Naive thymus-derived CD4-positive, alpha-beta T cell (primary cell): ENCODE results near the gene CGAS. TPM values are rescaled to one million over a fixed set of nuclear protein-coding genes. Genes with fewer than 3 reads are reported as not detected.

ENCODE experiments used
- ATAC-seq: fragments of 150-1000 bp; cut with Tn5 transposase; 2 replicates; pipeline ENCODE4 v1.10.0; 2021; ENCODE audit warnings: mild to moderate bottlenecking, moderate library complexity
- CTCF ChIA-PET: fragments of 350-600 bp; sonication (Branson Sonifier 250); formaldehyde crosslinking; loops from one replicate; lab custom pipeline; 2021; ENCODE audit warnings: antibody characterized with exemption; lab: Charles Lee
- POLR2A ChIA-PET: fragments of 350-600 bp; sonication (Branson Sonifier 250); formaldehyde crosslinking; loops from one replicate; lab custom pipeline; 2021; ENCODE audit warnings: antibody characterized with exemption, inconsistent platforms; lab: Charles Lee
- DNase-seq, 9 donors: peaks; one replicate each; pipeline versions ENCODE4 v3.0.0 to v3.0.0-alpha.2; 2020 to 2022; ENCODE audit warnings: mixed read lengths in 1 of 9
- H3K27ac ChIP-seq: one replicate; pipeline ENCODE4 v1.7.0; 2013; ENCODE audit warnings: mild to moderate bottlenecking, low read depth, low read length, moderate library complexity
- H3K27me3 ChIP-seq, 2 donors: one replicate each; pipeline ENCODE4 v1.7.0; 2013; ENCODE audit warnings: low read length in 2 of 2, mild to moderate bottlenecking in 2 of 2, moderate library complexity in 2 of 2; ENCODE audit not compliant: control insufficient read depth in 2 of 2, insufficient read depth in 2 of 2
- H3K36me3 ChIP-seq, 3 experiments: 1 replicate in 2 of 3; 2 replicates in 1 of 3; pipeline ENCODE4 v1.7.0; 2013; ENCODE audit warnings: low read length in 3 of 3, mild to moderate bottlenecking in 3 of 3, moderate library complexity in 1 of 3; ENCODE audit not compliant: insufficient read depth in 3 of 3, control insufficient read depth in 2 of 3
- H3K4me1 ChIP-seq, 2 donors: one replicate each; pipeline ENCODE4 v1.7.0; 2013; ENCODE audit warnings: low read length in 2 of 2, mild to moderate bottlenecking in 2 of 2, moderate library complexity in 1 of 2; ENCODE audit not compliant: control insufficient read depth in 2 of 2, insufficient read depth in 2 of 2
- H3K4me3 ChIP-seq: 2 replicates; pipeline ENCODE4 v1.7.0; 2013; ENCODE audit warnings: mild to moderate bottlenecking, low read length
- H3K9me3 ChIP-seq, 3 experiments: 1 replicate in 2 of 3; 2 replicates in 1 of 3; pipeline ENCODE4 v1.7.0; 2013; ENCODE audit warnings: low read length in 3 of 3; ENCODE audit not compliant: control insufficient read depth in 2 of 3
- H3K27ac Mint-ChIP-seq, 9 donors: one replicate each; pipeline ENCODE4 v1.8.0; 2020 to 2022; ENCODE audit warnings: mixed read lengths in 9 of 9, mild to moderate bottlenecking in 8 of 9, moderate library complexity in 5 of 9, inconsistent platforms in 2 of 9
- H3K27me3 Mint-ChIP-seq, 5 donors: one replicate each; pipeline ENCODE4 v1.8.0; 2021 to 2022; ENCODE audit warnings: mixed read lengths in 5 of 5, mild to moderate bottlenecking in 1 of 5
- H3K36me3 Mint-ChIP-seq, 5 donors: one replicate each; pipeline ENCODE4 v1.8.0; 2020 to 2022; ENCODE audit warnings: mixed read lengths in 5 of 5, mild to moderate bottlenecking in 3 of 5, inconsistent platforms in 1 of 5
- H3K4me1 Mint-ChIP-seq, 7 donors: one replicate each; pipeline ENCODE4 v1.8.0; 2020 to 2022; ENCODE audit warnings: mixed read lengths in 7 of 7, mild to moderate bottlenecking in 3 of 7, inconsistent platforms in 1 of 7
- H3K4me3 Mint-ChIP-seq, 10 donors: one replicate each; pipeline ENCODE4 v1.8.0; 2020 to 2022; ENCODE audit warnings: mild to moderate bottlenecking in 10 of 10, mixed read lengths in 10 of 10, moderate library complexity in 6 of 10, inconsistent platforms in 2 of 10
- H3K9me3 Mint-ChIP-seq, 11 donors: one replicate each; pipeline ENCODE4 v1.8.0; 2020 to 2022; ENCODE audit warnings: mixed read lengths in 11 of 11, mild to moderate bottlenecking in 4 of 11, inconsistent platforms in 1 of 11, moderate library complexity in 1 of 11
- intact Hi-C, 2 donors: fragments of 100-400 bp; cut with micrococcal nuclease; formaldehyde crosslinking; loops; one replicate each; pipeline ENCODE4 v1.15.1; 2023
- polyA plus RNA-seq, 2 donors: library from polyadenylated mRNA; unstranded; fragments of 300-500 nt; fragmentation: Illumina TruSeq; gene quantifications; one replicate each; pipeline ENCODE4 v1.2.3, GENCODE V29; 2021
- total RNA-seq, 6 experiments: library from RNA in 5 of 6; stranded (reverse) in 5 of 6; gene quantifications; 1 replicate in 5 of 6; 2 replicates in 1 of 6; pipeline ENCODE4 v1.2.3 and lab custom pipeline; 2021 to 2026

CGAS gene
- total and polyA plus RNA-seq, 7 experiments from 2014 or later: 2.2 to 45.7 (median 5.0) TPM

DNA sequence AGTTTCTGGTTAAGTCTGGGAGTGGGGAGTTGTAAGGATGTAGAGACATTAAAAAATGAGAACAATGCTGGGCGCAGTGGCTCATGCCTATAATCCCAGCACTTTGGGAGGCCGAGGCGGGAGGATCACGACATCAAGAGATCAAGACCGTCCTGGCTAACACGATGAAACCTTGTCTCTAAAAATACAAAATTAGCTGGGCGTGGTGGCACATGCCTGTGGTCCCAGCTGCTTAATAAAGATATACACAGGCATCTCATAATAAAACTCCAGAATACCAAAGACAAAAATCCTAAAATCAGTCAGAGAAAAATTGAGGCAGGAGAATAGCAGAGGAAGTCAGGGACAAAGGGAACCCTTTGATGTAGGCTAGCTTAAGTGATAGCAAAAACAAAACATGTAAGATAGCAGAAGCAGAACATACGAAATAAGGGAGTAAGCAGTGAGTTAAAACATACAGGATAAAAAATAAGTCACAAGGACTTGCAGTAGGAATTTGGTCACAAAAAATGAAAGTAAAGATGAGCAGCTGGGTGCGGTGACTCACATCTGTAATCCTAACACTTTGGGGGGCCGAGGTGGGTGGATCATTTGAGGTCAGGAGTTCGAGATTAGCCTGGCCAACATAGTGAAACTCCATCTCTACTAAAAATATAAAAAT is 33.9 kb downstream of the CGAS start:
- Histone ChIP-seq H3K27me3 (no peaks in the 10 kb centered on the region), H3K36me3 (no peaks in the 10 kb centered on the region), H3K4me1 (peaks cover 10 to 18% of the 10 kb centered on the region in 2 donors), H3K9me3 (no peaks in the 10 kb centered on the region), H3K27ac (no peak overlapping the region), H3K4me3 (no peak overlapping the region)
- Mint-ChIP-seq H3K36me3 (peaks cover 0 to 39% (median 7%) of the 10 kb centered on the region in 5 donors), H3K27ac (peak overlapping the region in 3 of 9 donors; percentile 4 to 89 (median 55)), H3K4me1 (peaks cover 4 to 24% (median 14%) of the 10 kb centered on the region in 7 donors), H3K27me3 (no peaks in the 10 kb centered on the region), H3K9me3 (peaks cover 0 to 3% (median 0%) of the 10 kb centered on the region in 11 donors), H3K4me3 (no peak overlapping the region)
- ChIA-PET POLR2A (no interaction called here), CTCF (no interaction called here)
- DNase-seq (no peak), ATAC-seq (no peak)
- intact Hi-C loops: no loop called here

DNA sequence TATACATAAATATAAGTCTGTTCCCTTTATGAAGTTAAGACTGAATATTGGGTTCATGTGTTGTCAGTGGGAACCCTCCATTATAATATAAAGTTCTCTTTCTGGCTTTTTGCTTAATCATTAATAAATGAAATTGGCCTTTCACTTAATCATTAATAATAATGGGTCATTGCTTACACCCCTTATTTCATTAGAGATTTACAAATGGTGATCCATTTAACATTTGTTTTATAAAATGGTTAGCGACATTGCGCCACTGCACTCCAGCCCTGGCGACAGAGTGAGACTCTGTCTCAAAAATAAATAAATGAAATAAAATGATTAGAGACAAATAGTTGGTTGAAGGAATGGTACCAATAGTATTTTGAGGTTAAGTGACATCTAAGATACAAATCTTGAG is 39.0 kb downstream of the CGAS start:
- DNase-seq (no peak), ATAC-seq (no peak)
- Mint-ChIP-seq H3K27me3 (no peaks in the 10 kb centered on the region), H3K9me3 (peaks cover 0 to 1% (median 0%) of the 10 kb centered on the region in 11 donors), H3K27ac (no peak overlapping the region), H3K4me1 (peaks cover 0 to 4% (median 0%) of the 10 kb centered on the region in 7 donors), H3K4me3 (no peak overlapping the region), H3K36me3 (peaks cover 0 to 25% (median 4%) of the 10 kb centered on the region in 5 donors)
- Histone ChIP-seq H3K9me3 (no peaks in the 10 kb centered on the region), H3K36me3 (no peaks in the 10 kb centered on the region), H3K4me3 (no peak overlapping the region), H3K27me3 (no peaks in the 10 kb centered on the region), H3K27ac (no peak overlapping the region), H3K4me1 (no peaks in the 10 kb centered on the region)
- intact Hi-C loops: no loop called here
- ChIA-PET CTCF (no interaction called here), POLR2A (no interaction called here)

DNA sequence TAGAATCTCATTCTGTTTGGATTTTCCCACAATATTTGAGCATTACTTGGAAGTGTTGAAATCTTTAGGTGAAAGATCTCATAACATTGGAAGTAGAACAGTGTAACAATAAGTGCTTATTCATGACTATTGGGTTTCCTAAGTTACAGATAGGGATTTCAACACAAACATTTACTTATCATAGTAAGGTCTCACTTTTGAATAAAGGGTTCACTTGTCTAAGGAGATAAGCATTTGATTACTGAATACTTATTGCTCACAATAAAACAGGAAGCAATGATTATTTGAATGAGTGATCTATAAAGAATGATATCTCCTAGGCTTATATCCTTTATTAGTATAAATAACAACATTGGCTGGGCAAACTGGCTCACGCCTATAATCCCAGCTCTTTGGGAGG is 42.7 kb downstream of the CGAS start:
- Mint-ChIP-seq H3K9me3 (peaks cover 0 to 1% (median 0%) of the 10 kb centered on the region in 11 donors), H3K4me1 (no peaks in the 10 kb centered on the region), H3K36me3 (peaks cover 0 to 10% (median 0%) of the 10 kb centered on the region in 5 donors), H3K4me3 (no peak overlapping the region), H3K27ac (no peak overlapping the region), H3K27me3 (peaks cover 0 to 4% (median 0%) of the 10 kb centered on the region in 5 donors)
- intact Hi-C loops: no loop called here
- CTCF ChIA-PET: no interaction called here
- Histone ChIP-seq H3K27me3 (no peaks in the 10 kb centered on the region), H3K27ac (no peak overlapping the region), H3K4me1 (no peaks in the 10 kb centered on the region), H3K4me3 (no peak overlapping the region), H3K9me3 (no peaks in the 10 kb centered on the region), H3K36me3 (no peaks in the 10 kb centered on the region)
- POLR2A ChIA-PET: no interaction called here
- no peak for ATAC-seq
- DNase-seq: no peak

DNA sequence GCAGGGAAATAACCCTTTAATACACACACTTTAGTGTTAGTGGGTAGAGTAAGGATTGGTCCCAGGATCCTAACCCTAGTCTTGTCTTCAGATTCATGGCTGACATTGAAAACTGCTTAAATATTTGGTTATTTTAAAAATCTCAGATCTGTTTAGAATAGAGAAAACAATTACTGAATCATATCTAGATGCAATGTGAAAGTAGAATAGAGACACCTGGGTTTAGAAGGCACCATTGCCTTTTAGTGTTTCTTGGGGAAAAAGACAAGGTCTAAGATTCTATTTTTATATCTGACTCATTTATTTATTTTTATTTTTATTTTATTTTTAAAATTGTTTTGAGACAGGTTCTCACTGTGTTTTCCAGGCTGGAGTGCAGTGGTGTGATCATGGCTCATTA is 51.4 kb downstream of the CGAS start:
- no peak for DNase-seq
- Histone ChIP-seq H3K36me3 (no peaks in the 10 kb centered on the region), H3K4me3 (no peak overlapping the region), H3K9me3 (no peaks in the 10 kb centered on the region), H3K4me1 (no peaks in the 10 kb centered on the region), H3K27ac (no peak overlapping the region), H3K27me3 (no peaks in the 10 kb centered on the region)
- Mint-ChIP-seq H3K27ac (no peak overlapping the region), H3K27me3 (no peaks in the 10 kb centered on the region), H3K9me3 (no peaks in the 10 kb centered on the region), H3K4me3 (no peak overlapping the region), H3K4me1 (no peaks in the 10 kb centered on the region), H3K36me3 (peaks cover 0 to 1% (median 0%) of the 10 kb centered on the region in 5 donors)
- no peak for ATAC-seq
- CTCF ChIA-PET: no interaction called here
- POLR2A ChIA-PET: no interaction called here
- intact Hi-C loops: no loop called here

DNA sequence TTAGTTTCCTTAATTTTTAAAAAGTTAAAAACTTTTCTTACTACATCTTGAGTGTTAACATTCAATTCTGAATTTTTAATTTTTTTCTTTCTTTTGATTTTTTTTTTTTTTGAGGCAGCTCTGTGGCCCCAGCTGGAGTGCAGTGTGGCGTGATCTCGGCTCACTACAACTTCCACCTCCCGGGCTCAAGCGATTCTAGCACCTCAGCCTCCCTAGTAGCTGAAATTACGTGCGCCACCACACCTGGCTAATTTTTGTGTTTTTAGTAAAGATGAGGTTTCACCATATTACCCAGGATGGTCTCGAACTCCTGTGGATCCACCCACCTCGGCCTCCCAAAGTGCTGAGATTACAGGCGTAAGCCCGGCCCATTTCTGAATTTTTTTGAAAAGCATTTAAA is 56.2 kb downstream of the CGAS start:
- POLR2A ChIA-PET: no interaction called here

DNA sequence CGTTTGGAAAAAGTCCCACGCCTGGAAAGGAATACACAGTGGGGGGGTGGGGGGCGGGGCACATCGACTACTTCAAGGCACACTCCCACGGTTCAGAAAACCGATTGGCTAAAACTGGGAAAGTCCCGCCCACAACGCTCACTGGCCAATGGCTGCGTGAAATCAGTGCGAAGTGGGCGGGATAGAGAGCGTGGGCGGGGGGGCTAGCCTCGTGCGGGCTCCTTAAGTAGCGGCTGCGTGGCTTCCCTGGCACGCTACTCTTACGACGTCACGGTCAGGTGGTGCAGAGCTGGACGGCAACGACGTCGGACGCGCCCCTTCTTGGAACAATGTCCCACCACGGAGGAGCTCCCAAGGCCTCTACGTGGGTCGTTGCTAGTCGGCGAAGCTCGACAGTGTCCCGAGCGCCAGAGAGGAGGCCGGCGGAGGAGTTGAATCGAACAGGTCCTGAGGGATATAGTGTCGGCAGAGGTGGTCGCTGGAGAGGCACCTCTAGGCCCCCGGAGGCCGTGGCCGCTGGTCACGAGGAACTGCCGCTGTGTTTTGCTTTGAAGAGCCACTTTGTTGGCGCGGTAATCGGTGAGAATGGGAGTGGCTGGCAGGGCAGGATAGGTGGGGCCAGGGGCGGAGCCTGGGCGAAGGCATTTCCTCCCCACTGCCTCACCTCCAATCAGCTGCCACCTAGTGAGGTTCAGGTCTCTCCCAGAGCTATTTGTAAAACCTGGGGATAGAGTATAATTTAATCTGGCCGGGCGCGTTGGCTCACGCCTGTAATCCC is 57.3 kb downstream of the CGAS start, which contains the start of gene DDX43:
DDX43 (plus strand) TSS at position 252 of the 778 bp plus-strand sequence; CDS start at position 330, 78 bp downstream.
- H3K4me1 Mint-ChIP-seq: peaks cover 0 to 23% (median 0%) of the 10 kb centered on the region in 7 donors
- Histone ChIP-seq H3K27me3 (no peaks in the 10 kb centered on the region), H3K27ac (peak within 1 kb of the TSS; percentile 68), H3K36me3 (no peaks in the 10 kb centered on the region), H3K4me1 (peaks cover 0 to 7% of the 10 kb centered on the region in 2 donors), H3K9me3 (no peaks in the 10 kb centered on the region), H3K4me3 (peak within 1 kb of the TSS; percentile 43)
- ATAC-seq (peak; percentile 79), DNase-seq (peak in 8 of 9 donors; percentile 13 to 60 (median 34))
- ChIA-PET POLR2A (no interaction called here), CTCF (no interaction called here)
- H3K9me3 Mint-ChIP-seq: peaks cover 0 to 4% (median 0%) of the 10 kb centered on the region in 11 donors
- H3K4me3 Mint-ChIP-seq: peak within 1 kb of the TSS; percentile 32 to 86 (median 78)
- H3K36me3 Mint-ChIP-seq: peaks cover 0 to 13% (median 0%) of the 10 kb centered on the region in 5 donors
- peak within 1 kb of the TSS in 7 of 9 donors; percentile 62 to 95 (median 84) for H3K27ac Mint-ChIP-seq
- intact Hi-C loops: no loop called here
- peaks cover 0 to 6% (median 0%) of the 10 kb centered on the region in 5 donors for H3K27me3 Mint-ChIP-seq

More for the DNA sequence above, 56.2 kb downstream of the CGAS start:
- Histone ChIP-seq H3K36me3 (no peaks in the 10 kb centered on the region), H3K9me3 (no peaks in the 10 kb centered on the region), H3K27ac (no peak overlapping the region), H3K27me3 (no peaks in the 10 kb centered on the region), H3K4me3 (no peak overlapping the region), H3K4me1 (peaks cover 0 to 5% of the 10 kb centered on the region in 2 donors)
- Mint-ChIP-seq H3K27me3 (peaks cover 0 to 6% (median 0%) of the 10 kb centered on the region in 5 donors), H3K9me3 (peaks cover 0 to 4% (median 0%) of the 10 kb centered on the region in 11 donors), H3K4me3 (no peak overlapping the region), H3K27ac (no peak overlapping the region), H3K4me1 (peaks cover 0 to 18% (median 0%) of the 10 kb centered on the region in 7 donors), H3K36me3 (peaks cover 0 to 13% (median 0%) of the 10 kb centered on the region in 5 donors)
- CTCF ChIA-PET: no interaction called here
- ATAC-seq (no peak), DNase-seq (no peak)
- intact Hi-C loops: no loop called here
